Esophagus muscularis mucosa (tissue), 4 donors: Measurements from ENCODE around the gene PSMB1. TPM values are rescaled to one million over a fixed set of nuclear protein-coding genes. Genes with fewer than 3 reads are reported as not detected.

Source experiments
- DNase-seq: peaks from one replicate; pipeline ENCODE4 v3.0.0-alpha.2; 2017; ENCODE audit errors: extremely low spot score
- H3K27ac ChIP-seq, 4 donors: fragments of 200-600 bp; sonication (generic); replicated peaks in 1 of 4; 1 replicate in 3 of 4; 2 replicates in 1 of 4; pipeline ENCODE4 v1.5.1; 2016 to 2019; ENCODE audit warnings: mild to moderate bottlenecking in 1 of 4
- H3K27me3 ChIP-seq, 4 donors: fragments of 200-600 bp; sonication (generic); one replicate each; pipeline versions ENCODE4 v1.5.1 to v1.6.0; 2016 to 2019
- H3K36me3 ChIP-seq, 4 donors: fragments of 200-600 bp; sonication (generic); one replicate each; pipeline ENCODE4 v1.5.1; 2016 to 2019
- H3K4me1 ChIP-seq, 4 donors: fragments of 200-600 bp; sonication (generic); one replicate each; pipeline ENCODE4 v1.5.1; 2016 to 2019
- H3K4me3 ChIP-seq, 4 donors: fragments of 200-600 bp; sonication (generic); 1 replicate in 2 of 4; 2 replicates in 2 of 4; pipeline ENCODE4 v1.5.1; 2016 to 2019; ENCODE audit warnings: mild to moderate bottlenecking in 4 of 4, moderate library complexity in 1 of 4
- H3K9me3 ChIP-seq, 4 donors: fragments of 200-600 bp; sonication (generic); 1 replicate in 3 of 4; 2 replicates in 1 of 4; pipeline ENCODE4 v1.5.1; 2016 to 2019
- EP300 ChIP-seq: sonication (generic); formaldehyde crosslinking; IDR thresholded peaks from one replicate; pipeline ENCODE4 v1.6.1; 2017; ENCODE audit warnings: antibody characterized with exemption
- POLR2A ChIP-seq: fragments of 450-650 bp; IDR thresholded peaks from one replicate; pipeline ENCODE4 v1.6.1; 2017; ENCODE audit warnings: antibody characterized with exemption, moderate library complexity, mild to moderate bottlenecking, low read depth
- POLR2AphosphoS5 ChIP-seq, 2 donors: sonication (generic); formaldehyde crosslinking; IDR thresholded peaks; one replicate each; pipeline ENCODE4 v1.6.1; 2017; ENCODE audit warnings: antibody characterized with exemption in 2 of 2
- WGBS: methylation state at CpG from one replicate; pipeline ENCODE4 v1.1.5; 2018; 5-methylcytosine and 5-hydroxymethylcytosine counted together
- intact Hi-C: fragments of 100-400 bp; cut with DNase I; formaldehyde crosslinking; loops from one replicate; pipeline ENCODE4 v1.15.1; 2023
- total RNA-seq, 4 donors: library from RNA; depleted of rRNA; stranded (reverse); fragments of >200 nt; gene quantifications; one replicate each; pipeline versions ENCODE4 v1.1.0 to v1.2.1, GENCODE V29; 2016
- TF ChIP-seq, protein P1 (sequence below), 3 experiments: fragments of 200-600 bp in 2 of 3; fragments of 450-650 bp in 1 of 3; sonication (generic) in 2 of 3; IDR thresholded peaks; one replicate each; pipeline ENCODE4 v1.5.1; 2017 to 2019; ENCODE audit warnings: antibody characterized with exemption in 3 of 3, mild to moderate bottlenecking in 2 of 3, moderate library complexity in 1 of 3

The PSMB1 gene
- total RNA-seq, 4 donors from 2014 or later: 182 to 220 (median 211) TPM

DNA sequence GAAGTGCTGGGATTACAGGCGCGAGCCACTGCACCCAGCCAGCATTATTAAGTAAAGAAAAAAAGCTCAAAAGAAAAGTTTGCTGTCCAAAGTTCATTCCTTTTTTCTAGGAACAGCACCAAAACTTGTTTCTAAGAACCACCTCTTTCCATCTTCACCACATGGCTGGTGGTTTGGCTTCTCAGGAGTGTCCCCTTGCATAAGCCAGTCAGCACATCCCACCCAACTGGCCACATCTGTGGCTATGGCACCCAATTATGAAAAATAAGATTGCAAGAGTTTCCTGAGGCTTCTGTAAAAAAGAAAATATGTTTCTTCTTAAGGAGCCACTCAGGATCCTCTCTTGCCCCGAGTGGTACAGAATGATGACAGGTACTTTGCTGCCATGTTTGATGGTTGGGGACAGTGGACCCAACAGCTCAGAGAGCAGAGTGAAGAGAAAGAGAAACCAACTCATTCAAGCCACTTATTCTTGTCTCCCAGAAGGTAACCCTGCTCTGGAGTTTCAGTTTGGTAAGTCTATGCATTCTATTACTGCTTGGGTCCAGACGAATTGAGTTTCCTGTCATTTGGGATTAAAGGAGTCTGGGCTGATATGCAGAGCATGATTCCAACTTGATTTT is 65.3 kb downstream of the PSMB1 start:
- intact Hi-C loops: no loop called here
- DNase-seq: no peak
- no peaks in the 10 kb centered on the region for H3K4me1 ChIP-seq
- WGBS: 80% methylated on average over 4 of the region's 4 CpGs
- peaks cover 0 to 7% (median 2%) of the 10 kb centered on the region in 4 donors for H3K9me3 ChIP-seq
- no peaks in the 10 kb centered on the region for H3K27me3 ChIP-seq
- H3K4me3 ChIP-seq: no peak overlapping the region
- H3K36me3 ChIP-seq: no peaks in the 10 kb centered on the region
- no peak overlapping the region for H3K27ac ChIP-seq
- TF ChIP-seq EP300 (no peak), POLR2A (no peak)
- TF ChIP-seq, protein P1, sequence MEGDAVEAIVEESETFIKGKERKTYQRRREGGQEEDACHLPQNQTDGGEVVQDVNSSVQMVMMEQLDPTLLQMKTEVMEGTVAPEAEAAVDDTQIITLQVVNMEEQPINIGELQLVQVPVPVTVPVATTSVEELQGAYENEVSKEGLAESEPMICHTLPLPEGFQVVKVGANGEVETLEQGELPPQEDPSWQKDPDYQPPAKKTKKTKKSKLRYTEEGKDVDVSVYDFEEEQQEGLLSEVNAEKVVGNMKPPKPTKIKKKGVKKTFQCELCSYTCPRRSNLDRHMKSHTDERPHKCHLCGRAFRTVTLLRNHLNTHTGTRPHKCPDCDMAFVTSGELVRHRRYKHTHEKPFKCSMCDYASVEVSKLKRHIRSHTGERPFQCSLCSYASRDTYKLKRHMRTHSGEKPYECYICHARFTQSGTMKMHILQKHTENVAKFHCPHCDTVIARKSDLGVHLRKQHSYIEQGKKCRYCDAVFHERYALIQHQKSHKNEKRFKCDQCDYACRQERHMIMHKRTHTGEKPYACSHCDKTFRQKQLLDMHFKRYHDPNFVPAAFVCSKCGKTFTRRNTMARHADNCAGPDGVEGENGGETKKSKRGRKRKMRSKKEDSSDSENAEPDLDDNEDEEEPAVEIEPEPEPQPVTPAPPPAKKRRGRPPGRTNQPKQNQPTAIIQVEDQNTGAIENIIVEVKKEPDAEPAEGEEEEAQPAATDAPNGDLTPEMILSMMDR (IDR thresholded peaks at IDR 0.05): no peak

DNA sequence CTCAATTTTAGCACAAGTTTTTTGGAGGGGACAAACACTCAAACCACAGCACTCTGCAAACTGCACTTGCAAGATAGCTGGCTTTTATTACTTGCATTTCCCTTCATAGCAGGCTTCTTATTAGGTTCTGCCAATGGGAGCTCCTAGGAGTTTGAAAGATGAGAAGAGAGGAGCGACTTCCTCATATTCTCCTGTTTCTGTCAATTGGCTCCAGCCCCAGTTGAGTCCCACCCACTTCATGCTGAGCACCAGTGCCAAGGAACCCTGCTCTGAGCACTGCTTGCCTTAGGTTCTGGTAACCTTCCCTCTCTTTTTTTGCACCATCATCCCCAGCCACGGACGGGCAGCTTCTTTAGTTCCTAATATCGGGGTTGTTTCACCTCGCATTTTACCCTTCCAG is 67.9 kb downstream of the PSMB1 start:
- TF ChIP-seq POLR2A (no peak), EP300 (no peak), POLR2AphosphoS5 (IDR thresholded peaks at IDR 0.05) (no peak)
- TF ChIP-seq, protein P1 (IDR thresholded peaks at IDR 0.05): no peak
- no peak for DNase-seq

More for the DNA sequence above, 67.9 kb downstream of the PSMB1 start:
- H3K36me3 ChIP-seq: no peaks in the 10 kb centered on the region
- H3K9me3 ChIP-seq: peaks cover 0 to 7% (median 2%) of the 10 kb centered on the region in 4 donors
- 86% methylated on average over 5 of the region's 5 CpGs for WGBS
- no peaks in the 10 kb centered on the region for H3K27me3 ChIP-seq
- no peak overlapping the region for H3K4me3 ChIP-seq
- no peak overlapping the region for H3K27ac ChIP-seq
- peaks cover 0 to 3% (median 2%) of the 10 kb centered on the region in 4 donors for H3K4me1 ChIP-seq
- intact Hi-C loops: no loop called here

Other genes with a start within 250 kb of the PSMB1 start
- gene FAM120B, start 246.5 kb downstream of the PSMB1 start, total RNA-seq: 10 to 100 TPM; 28.1 to 49.0 (median 33.7) TPM
- gene TBP, start 1.1 kb upstream of the PSMB1 start, total RNA-seq: 10 to 100 TPM; 13.1 to 17.8 (median 16.7) TPM
- 10 to 100 TPM; 46.7 to 56.0 (median 53.2) TPM for gene PDCD2, start 31.3 kb upstream of the PSMB1 start, total RNA-seq